Activated B cell treated with CpG ODN at 0.5 μM for 24 hours (primary cell): ENCODE results near the gene MME. TPM values are rescaled to one million over a fixed set of nuclear protein-coding genes. Genes with fewer than 3 reads are reported as not detected.

ENCODE experiments used
- ATAC-seq: fragments of 200-7000 bp; cut with Tn5 transposase; one replicate; pipeline ENCODE4 v1.10.0; 2021; ENCODE audit warnings: low read depth, mild to moderate bottlenecking, moderate library complexity
- CTCF ChIA-PET: fragments of 350-600 bp; sonication (Branson Sonifier 250); formaldehyde crosslinking; loops from one replicate; lab custom pipeline; 2021; ENCODE audit warnings: antibody characterized with exemption; lab: Charles Lee
- POLR2A ChIA-PET: fragments of 350-600 bp; sonication (Branson Sonifier 250); formaldehyde crosslinking; loops from one replicate; lab custom pipeline; 2021; ENCODE audit warnings: antibody characterized with exemption; lab: Charles Lee
- DNase-seq: peaks from one replicate; pipeline ENCODE4 v3.0.0; 2022
- H3K27ac Mint-ChIP-seq: one replicate; pipeline ENCODE4 v1.8.0; 2020; ENCODE audit warnings: mixed read lengths
- H3K27me3 Mint-ChIP-seq: one replicate; pipeline ENCODE4 v1.8.0; 2021; ENCODE audit warnings: mixed read lengths
- H3K36me3 Mint-ChIP-seq: one replicate; pipeline ENCODE4 v1.8.0; 2021; ENCODE audit warnings: low read depth, mixed read lengths
- H3K4me1 Mint-ChIP-seq: one replicate; pipeline ENCODE4 v1.8.0; 2021; ENCODE audit warnings: mixed read lengths
- H3K4me3 Mint-ChIP-seq: one replicate; pipeline ENCODE4 v1.8.0; 2020; ENCODE audit warnings: mild to moderate bottlenecking, mixed read lengths
- H3K9me3 Mint-ChIP-seq: one replicate; pipeline ENCODE4 v1.8.0; 2020; ENCODE audit warnings: mixed read lengths
- intact Hi-C: fragments of 100-400 bp; cut with micrococcal nuclease; formaldehyde crosslinking; loops from one replicate; pipeline ENCODE4 v1.15.1; 2024
- total RNA-seq: library from RNA; stranded (reverse); gene quantifications from 2 replicates; pipeline ENCODE4 v1.2.3, GENCODE V29; 2022
- TF ChIP-seq, protein P1 (sequence below): fragments of 200-600 bp; IDR thresholded peaks from one replicate; pipeline ENCODE4 v1.8.0; 2022; ENCODE audit warnings: antibody characterized with exemption, mild to moderate bottlenecking

The MME gene
- total RNA-seq, 1 donor from 2014 or later, result 3.4 TPM

DNA sequence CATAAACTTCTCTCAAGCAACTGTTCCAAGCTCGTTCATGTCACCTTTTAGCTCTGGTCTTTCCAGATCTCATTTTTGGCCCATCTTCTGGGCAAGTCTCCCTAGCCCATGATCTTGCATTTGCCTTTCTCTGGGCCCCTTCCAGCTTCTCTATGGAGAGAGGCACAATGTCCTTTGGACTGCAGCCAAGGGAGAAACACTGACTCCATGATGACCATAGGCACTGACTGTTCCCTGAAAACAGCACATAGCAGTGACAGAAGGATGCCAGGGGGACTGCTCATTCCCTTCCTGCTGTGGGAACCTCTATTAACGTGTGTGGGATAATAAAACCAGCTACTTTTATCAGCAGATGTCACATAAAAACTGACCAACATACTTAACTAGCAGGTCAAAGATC, 153.1 kb downstream of the MME start:
- Mint-ChIP-seq H3K4me3 (no peak overlapping the region), H3K36me3 (no peaks in the 10 kb centered on the region), H3K9me3 (no peaks in the 10 kb centered on the region), H3K4me1 (no peaks in the 10 kb centered on the region), H3K27me3 (no peaks in the 10 kb centered on the region), H3K27ac (no peak overlapping the region)
- DNase-seq (no peak), ATAC-seq (no peak)
- intact Hi-C loops, result no loop called here
- TF ChIP-seq, protein P1, sequence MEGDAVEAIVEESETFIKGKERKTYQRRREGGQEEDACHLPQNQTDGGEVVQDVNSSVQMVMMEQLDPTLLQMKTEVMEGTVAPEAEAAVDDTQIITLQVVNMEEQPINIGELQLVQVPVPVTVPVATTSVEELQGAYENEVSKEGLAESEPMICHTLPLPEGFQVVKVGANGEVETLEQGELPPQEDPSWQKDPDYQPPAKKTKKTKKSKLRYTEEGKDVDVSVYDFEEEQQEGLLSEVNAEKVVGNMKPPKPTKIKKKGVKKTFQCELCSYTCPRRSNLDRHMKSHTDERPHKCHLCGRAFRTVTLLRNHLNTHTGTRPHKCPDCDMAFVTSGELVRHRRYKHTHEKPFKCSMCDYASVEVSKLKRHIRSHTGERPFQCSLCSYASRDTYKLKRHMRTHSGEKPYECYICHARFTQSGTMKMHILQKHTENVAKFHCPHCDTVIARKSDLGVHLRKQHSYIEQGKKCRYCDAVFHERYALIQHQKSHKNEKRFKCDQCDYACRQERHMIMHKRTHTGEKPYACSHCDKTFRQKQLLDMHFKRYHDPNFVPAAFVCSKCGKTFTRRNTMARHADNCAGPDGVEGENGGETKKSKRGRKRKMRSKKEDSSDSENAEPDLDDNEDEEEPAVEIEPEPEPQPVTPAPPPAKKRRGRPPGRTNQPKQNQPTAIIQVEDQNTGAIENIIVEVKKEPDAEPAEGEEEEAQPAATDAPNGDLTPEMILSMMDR, result no peak
- POLR2A ChIA-PET, result no interaction called here
- CTCF ChIA-PET, result no interaction called here

Other genes starting within 250 kb of the MME start
- not detected in 2 replicates for gene STRIT1, start 213.4 kb downstream of the MME start, total RNA-seq